Stimulated activated CD4-positive, alpha-beta T cell treated with anti-CD3 and anti-CD28 coated beads, Interleukin-1b, Interleukin-23, amount 100 ng/mL, for 1 hour (primary cell): ENCODE measurements around the gene ZNF670.
"Not testable (repeated sequence)": the region's sequence is repeated elsewhere in the genome, so short reads cannot be mapped to it uniquely, and the experiment has no call there.

ENCODE experiments used
- DNase-seq, 2 donors: peaks; one replicate each; pipeline ENCODE4 v3.0.0-alpha.2; 2020; ENCODE audit warnings: low read depth in 2 of 2

Gene ZNF670

GRCh38 chr1:247043406-247043805, 35.2 kb downstream of the ZNF670 start:
- DNase-seq = no peak

- DNase-seq = no peak
Observed at GRCh38 chr1:247037511-247038320, 40.9 kb downstream of the ZNF670 start.

GRCh38 chr1:247032306-247032705, 46.3 kb downstream of the ZNF670 start:
- not testable (repeated sequence) for DNase-seq
